ACC112 (cell line): ENCODE data around the gene ADCY7.

Experiments
- H2AFZ ChIP-seq: fragments of 200-600 bp; sonication (generic); one replicate; pipeline ENCODE4 v1.6.0; 2017; ENCODE audit warnings: antibody characterized with exemption, low read length; ENCODE audit not compliant: unreplicated experiment
- H3K27ac ChIP-seq: fragments of 200-600 bp; sonication (generic); 2 replicates; pipeline ENCODE4 v1.5.1; 2014; ENCODE audit warnings: low read depth, mild to moderate bottlenecking, antibody characterized with exemption, low read length, moderate library complexity
- H3K27me3 ChIP-seq: fragments of 200-600 bp; sonication (generic); 2 replicates; pipeline ENCODE4 v1.6.1; 2014; ENCODE audit warnings: mild to moderate bottlenecking, antibody characterized with exemption, low read length, moderate library complexity, mixed read lengths; ENCODE audit not compliant: insufficient read depth
- H3K36me3 ChIP-seq: fragments of 200-600 bp; sonication (generic); 2 replicates; pipeline ENCODE4 v1.6.1; 2016; ENCODE audit warnings: mild to moderate bottlenecking, antibody characterized with exemption, low read length, moderate library complexity, mixed read lengths; ENCODE audit not compliant: insufficient read depth
- H3K4me1 ChIP-seq: fragments of 200-600 bp; sonication (generic); one replicate; pipeline ENCODE4 v1.6.1; 2016; ENCODE audit warnings: low read length, mixed read lengths; ENCODE audit not compliant: insufficient read depth, unreplicated experiment, control insufficient read depth
- H3K4me3 ChIP-seq: fragments of 200-600 bp; sonication (generic); 2 replicates; pipeline ENCODE4 v1.5.1; 2014; ENCODE audit warnings: mild to moderate bottlenecking, low read depth, low read length
- H3K79me2 ChIP-seq: fragments of 200-600 bp; sonication (generic); one replicate; pipeline ENCODE4 v1.6.0; 2016; ENCODE audit warnings: low read length; ENCODE audit not compliant: control insufficient read depth, unreplicated experiment, insufficient read depth

ADCY7 gene

GRCh38 chr16:50308237-50308965 lies 42.0 kb downstream of the ADCY7 start:
- Histone ChIP-seq H3K27me3 (no peaks in the 10 kb centered on the region), H3K4me3 (no peak overlapping the region)

GRCh38 chr16:50309156-50309526 lies 42.8 kb downstream of the ADCY7 start:
- Histone ChIP-seq H3K27ac (no peak overlapping the region), H3K36me3 (peaks cover 5% of the 10 kb centered on the region; the same call in 1 of the 2 replicates)

More at GRCh38 chr16:50308237-50308965, 42.0 kb downstream of the ADCY7 start:
- Histone ChIP-seq H3K36me3 (0 out of 2 replicates have a peak, but pooled peaks cover 3% of the 10 kb centered on the region), H3K79me2 (no peaks in the 10 kb centered on the region), H3K27ac (no peak overlapping the region), H3K4me1 (peaks cover 16% of the 10 kb centered on the region), H2AFZ (no peak overlapping the region)

GRCh38 chr16:50309527-50310307 lies 43.4 kb downstream of the ADCY7 start:
- Histone ChIP-seq H3K27ac (no peak overlapping the region), H3K27me3 (no peaks in the 10 kb centered on the region), H3K79me2 (no peaks in the 10 kb centered on the region), H3K4me1 (peaks cover 6% of the 10 kb centered on the region), H2AFZ (no peak overlapping the region), H3K36me3 (peaks cover 11% of the 10 kb centered on the region; the same call in 1 of the 2 replicates), H3K4me3 (no peak overlapping the region)

More at GRCh38 chr16:50309156-50309526, 42.8 kb downstream of the ADCY7 start:
- Histone ChIP-seq H3K4me1 (peaks cover 9% of the 10 kb centered on the region), H3K79me2 (no peaks in the 10 kb centered on the region), H3K4me3 (no peak overlapping the region), H3K27me3 (no peaks in the 10 kb centered on the region), H2AFZ (no peak overlapping the region)

- H3K36me3 ChIP-seq: peaks cover 13% of the 10 kb centered on the region; the same call in 1 of the 2 replicates
- H3K27ac ChIP-seq: no peak overlapping the region
- no peak overlapping the region for H2AFZ ChIP-seq
- H3K27me3 ChIP-seq: no peaks in the 10 kb centered on the region
- H3K79me2 ChIP-seq: no peaks in the 10 kb centered on the region
- peaks cover 6% of the 10 kb centered on the region for H3K4me1 ChIP-seq
- H3K4me3 ChIP-seq: no peak overlapping the region
Observed at GRCh38 chr16:50310308-50311133, 44.2 kb downstream of the ADCY7 start.

GRCh38 chr16:50311134-50311528 lies 44.8 kb downstream of the ADCY7 start:
- H3K79me2 ChIP-seq: no peaks in the 10 kb centered on the region
- H3K36me3 ChIP-seq: peaks cover 13% of the 10 kb centered on the region; the same call in 1 of the 2 replicates
- no peaks in the 10 kb centered on the region for H3K27me3 ChIP-seq
- no peak overlapping the region for H3K27ac ChIP-seq
- no peak overlapping the region for H2AFZ ChIP-seq
- H3K4me3 ChIP-seq: no peak overlapping the region
- H3K4me1 ChIP-seq: peaks cover 6% of the 10 kb centered on the region

GRCh38 chr16:50311891-50312501 lies 45.6 kb downstream of the ADCY7 start:
- H3K27ac ChIP-seq: no peak overlapping the region
- H3K4me3 ChIP-seq: no peak overlapping the region
- no peak overlapping the region for H2AFZ ChIP-seq
- no peaks in the 10 kb centered on the region for H3K27me3 ChIP-seq
- no peaks in the 10 kb centered on the region for H3K79me2 ChIP-seq
- H3K4me1 ChIP-seq: peaks cover 6% of the 10 kb centered on the region
- peaks cover 17% of the 10 kb centered on the region for H3K36me3 ChIP-seq

GRCh38 chr16:50313596-50314478 lies 47.5 kb downstream of the ADCY7 start:
- Histone ChIP-seq H3K36me3 (peaks cover 22% of the 10 kb centered on the region), H3K27me3 (no peaks in the 10 kb centered on the region), H3K27ac (no peak overlapping the region), H3K79me2 (no peaks in the 10 kb centered on the region), H2AFZ (no peak overlapping the region), H3K4me3 (no peak overlapping the region), H3K4me1 (no peaks in the 10 kb centered on the region)

- Histone ChIP-seq H3K36me3 (peaks cover 28% of the 10 kb centered on the region), H3K27me3 (no peaks in the 10 kb centered on the region), H3K79me2 (no peaks in the 10 kb centered on the region), H2AFZ (no peak overlapping the region), H3K27ac (no peak overlapping the region), H3K4me3 (no peak overlapping the region), H3K4me1 (no peaks in the 10 kb centered on the region)
Observed at GRCh38 chr16:50314665-50315064, 48.3 kb downstream of the ADCY7 start.

- Histone ChIP-seq H3K4me1 (no peaks in the 10 kb centered on the region), H3K36me3 (peaks cover 31% of the 10 kb centered on the region)
Observed at GRCh38 chr16:50315346-50315997, 49.1 kb downstream of the ADCY7 start.

More at GRCh38 chr16:50315346-50315997, 49.1 kb downstream of the ADCY7 start:
- H3K79me2 ChIP-seq: no peaks in the 10 kb centered on the region
- H3K27ac ChIP-seq: no peak overlapping the region
- H3K27me3 ChIP-seq: no peaks in the 10 kb centered on the region
- H2AFZ ChIP-seq: no peak overlapping the region
- H3K4me3 ChIP-seq: no peak overlapping the region
